HEK293 (cell line): ENCODE results near the gene RBM18.

Experiments used
- CTCF ChIA-PET: fragments of 350-600 bp; formaldehyde crosslinking; extraction: SDS; loops from one replicate; lab custom pipeline; 2021; ENCODE audit warnings: antibody characterized with exemption; lab: Yijun Ruan, JAX
- POLR2A ChIA-PET: fragments of 300-600 bp; formaldehyde crosslinking; extraction: SDS; loops from one replicate; lab custom pipeline; 2020; ENCODE audit warnings: antibody characterized with exemption, inconsistent platforms; lab: Yijun Ruan, JAX
- H3K27ac ChIP-seq: fragments of 200-500 bp; sonication (Bioruptor generic); 2 replicates; pipeline ENCODE4 v1.5.1; 2014; ENCODE audit warnings: low read depth, low read length, control low read depth, inconsistent platforms; ENCODE audit errors: extremely low read depth
- H3K36me3 ChIP-seq, 2 experiments: fragments of 200-500 bp in 1 of 2; sonication (Bioruptor generic) in 1 of 2; 1 replicate in 1 of 2; 2 replicates in 1 of 2; pipeline ENCODE4 v1.5.1; 2014 to 2017; ENCODE audit warnings: inconsistent platforms in 2 of 2, low read length in 2 of 2; ENCODE audit not compliant: control insufficient read depth in 2 of 2, insufficient read depth in 1 of 2
- H3K4me1 ChIP-seq: fragments of 200-500 bp; sonication (Bioruptor generic); 2 replicates; pipeline ENCODE4 v1.5.1; 2014; ENCODE audit warnings: mild to moderate bottlenecking, low read length, inconsistent platforms; ENCODE audit not compliant: control insufficient read depth, insufficient read depth
- H3K4me3 ChIP-seq: 2 replicates; pipeline ENCODE4 v1.5.1; 2011; ENCODE audit warnings: low read depth, mild to moderate bottlenecking, control low read depth, low read length, moderate library complexity
- H3K9me3 ChIP-seq: fragments of 200-500 bp; sonication (Bioruptor generic); 2 replicates; pipeline ENCODE4 v1.5.1; 2014; ENCODE audit warnings: low read depth, low read length, inconsistent platforms; ENCODE audit not compliant: control insufficient read depth, insufficient read depth
- HOXA7 ChIP-seq: sonication (generic); formaldehyde crosslinking; IDR thresholded peaks from 2 replicates; pipeline ENCODE4 v1.8.1; 2022; ENCODE audit warnings: missing genetic modification reagents, borderline replicate concordance
- KLF8 ChIP-seq: fragments of 450-650 bp; formaldehyde crosslinking; IDR thresholded peaks from 2 replicates; pipeline ENCODE4 v1.5.1; 2016; ENCODE audit warnings: missing biosample characterization, missing genetic modification characterization
- MYNN ChIP-seq: fragments of 450-650 bp; formaldehyde crosslinking; IDR thresholded peaks from 2 replicates; pipeline ENCODE4 v1.5.1; 2016; ENCODE audit warnings: missing biosample characterization, missing genetic modification characterization, borderline replicate concordance
- PRDM10 ChIP-seq: fragments of 450-650 bp; formaldehyde crosslinking; IDR thresholded peaks from 2 replicates; pipeline ENCODE4 v1.5.1; 2016; ENCODE audit warnings: missing biosample characterization, missing genetic modification characterization
- ZBTB1 ChIP-seq: fragments of 450-650 bp; formaldehyde crosslinking; IDR thresholded peaks from 2 replicates; pipeline ENCODE4 v1.5.1; 2016; ENCODE audit warnings: missing biosample characterization, missing genetic modification characterization
- ZBTB48 ChIP-seq: fragments of 450-650 bp; formaldehyde crosslinking; IDR thresholded peaks from 2 replicates; pipeline ENCODE4 v1.5.1; 2016; ENCODE audit warnings: missing biosample characterization, missing genetic modification characterization
- ZNF121 ChIP-seq: fragments of 450-650 bp; formaldehyde crosslinking; IDR thresholded peaks from 2 replicates; pipeline ENCODE4 v1.5.1; 2016; ENCODE audit warnings: missing biosample characterization, missing genetic modification characterization
- ZNF146 ChIP-seq: fragments of 450-650 bp; formaldehyde crosslinking; IDR thresholded peaks from 2 replicates; pipeline ENCODE4 v1.5.1; 2016; ENCODE audit warnings: missing biosample characterization, missing genetic modification characterization
- ZNF19 ChIP-seq: fragments of 450-650 bp; formaldehyde crosslinking; IDR thresholded peaks from 2 replicates; pipeline ENCODE4; 2016; ENCODE audit warnings: missing biosample characterization, missing genetic modification characterization, low read depth
- ZNF555 ChIP-seq: fragments of 450-650 bp; formaldehyde crosslinking; conservative IDR thresholded peaks from 2 replicates; pipeline ENCODE4 v1.5.1; 2017; ENCODE audit warnings: missing biosample characterization, mild to moderate bottlenecking, missing genetic modification characterization, inconsistent platforms
- ZNF639 ChIP-seq: fragments of 450-650 bp; formaldehyde crosslinking; IDR thresholded peaks from 2 replicates; pipeline ENCODE4 v1.5.1; 2016; ENCODE audit warnings: missing biosample characterization, missing genetic modification characterization
- ZNF660 ChIP-seq: fragments of 450-650 bp; IDR thresholded peaks from 2 replicates; pipeline ENCODE4 v1.5.1; 2018; ENCODE audit warnings: missing biosample characterization, mild to moderate bottlenecking, missing genetic modification characterization
- ZNF670 ChIP-seq: fragments of 450-650 bp; formaldehyde crosslinking; IDR thresholded peaks from 2 replicates; pipeline ENCODE4 v1.5.1; 2016; ENCODE audit warnings: missing biosample characterization, missing genetic modification characterization, low read depth
- ZNF747 ChIP-seq: fragments of 450-650 bp; formaldehyde crosslinking; IDR thresholded peaks from 2 replicates; pipeline ENCODE4 v1.5.1; 2016; ENCODE audit warnings: missing biosample characterization, missing genetic modification characterization
- ZNF837 ChIP-seq: fragments of 450-650 bp; formaldehyde crosslinking; IDR thresholded peaks from 2 replicates; pipeline ENCODE4 v1.5.1; 2016; ENCODE audit warnings: missing biosample characterization, missing genetic modification characterization
- ZSCAN16 ChIP-seq: fragments of 450-650 bp; formaldehyde crosslinking; IDR thresholded peaks from 2 replicates; pipeline ENCODE4 v1.5.1; 2016; ENCODE audit warnings: missing biosample characterization, missing genetic modification characterization
- TF ChIP-seq, protein P1 (sequence below): fragments of 450-650 bp; formaldehyde crosslinking; IDR thresholded peaks from 2 replicates; pipeline ENCODE4 v1.5.1; 2017; ENCODE audit warnings: missing biosample characterization, missing genetic modification characterization
- TF ChIP-seq, protein P2 (sequence below): fragments of 450-650 bp; formaldehyde crosslinking; IDR thresholded peaks from 2 replicates; pipeline ENCODE4 v1.5.1; 2016; ENCODE audit warnings: missing biosample characterization, missing genetic modification characterization
- TF ChIP-seq, protein P3 (sequence below): fragments of 450-650 bp; formaldehyde crosslinking; IDR thresholded peaks from 2 replicates; pipeline ENCODE4 v1.5.0; 2017; ENCODE audit warnings: missing biosample characterization, missing genetic modification characterization, borderline replicate concordance

The RBM18 gene

DNA sequence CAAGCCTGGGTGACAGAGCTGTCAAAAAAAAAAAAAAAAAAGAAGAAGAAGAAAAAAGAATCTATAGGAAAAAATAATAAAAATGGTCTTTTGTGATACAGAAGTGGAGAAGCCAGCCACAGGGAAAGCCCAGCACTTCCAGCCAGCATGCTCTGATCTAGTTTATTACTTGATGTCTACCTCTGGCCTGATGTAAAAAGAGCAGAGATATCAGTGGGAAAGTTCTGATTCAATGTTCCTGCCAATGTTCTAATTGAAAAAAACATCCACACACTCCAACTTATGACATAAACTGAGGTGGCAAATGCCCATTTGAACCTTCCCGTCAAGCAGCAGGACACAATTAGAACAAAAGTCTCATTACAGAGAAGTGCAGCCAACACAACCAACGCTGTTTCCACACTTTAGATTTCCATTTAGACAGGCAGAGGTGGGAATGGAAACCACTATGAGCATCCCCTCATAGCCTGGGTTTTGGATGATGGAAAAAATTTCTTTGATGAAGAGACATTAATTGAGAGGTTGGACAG lies 5.7 kb downstream of the RBM18 start:
- ChIA-PET POLR2A (no interaction called here), CTCF (no interaction called here)
- H3K36me3 ChIP-seq = peaks cover 8 to 56% of the 10 kb centered on the region in 2 experiments
- no peaks in the 10 kb centered on the region for H3K9me3 ChIP-seq
- H3K4me3 ChIP-seq = no peak overlapping the region
- no peak overlapping the region for H3K27ac ChIP-seq
- TF ChIP-seq ZNF837 (tag by site-specific recombination) = no peak
- TF ChIP-seq ZNF670 = no peak
- TF ChIP-seq, protein P1, sequence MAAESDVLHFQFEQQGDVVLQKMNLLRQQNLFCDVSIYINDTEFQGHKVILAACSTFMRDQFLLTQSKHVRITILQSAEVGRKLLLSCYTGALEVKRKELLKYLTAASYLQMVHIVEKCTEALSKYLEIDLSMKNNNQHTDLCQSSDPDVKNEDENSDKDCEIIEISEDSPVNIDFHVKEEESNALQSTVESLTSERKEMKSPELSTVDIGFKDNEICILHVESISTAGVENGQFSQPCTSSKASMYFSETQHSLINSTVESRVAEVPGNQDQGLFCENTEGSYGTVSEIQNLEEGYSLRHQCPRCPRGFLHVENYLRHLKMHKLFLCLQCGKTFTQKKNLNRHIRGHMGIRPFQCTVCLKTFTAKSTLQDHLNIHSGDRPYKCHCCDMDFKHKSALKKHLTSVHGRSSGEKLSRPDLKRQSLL (tag by site-specific recombination) = no peak
- TF ChIP-seq ZSCAN16 (tag by site-specific recombination) = no peak
- TF ChIP-seq ZNF19 (tag by site-specific recombination) = no peak
- no peak for TF ChIP-seq PRDM10 (tag by site-specific recombination)
- no peak for TF ChIP-seq ZNF121 (tag by site-specific recombination)
- no peak for TF ChIP-seq ZNF555 (tag by site-specific recombination)
- no peak for TF ChIP-seq ZBTB48
- peaks cover 4% of the 10 kb centered on the region for H3K4me1 ChIP-seq

DNA sequence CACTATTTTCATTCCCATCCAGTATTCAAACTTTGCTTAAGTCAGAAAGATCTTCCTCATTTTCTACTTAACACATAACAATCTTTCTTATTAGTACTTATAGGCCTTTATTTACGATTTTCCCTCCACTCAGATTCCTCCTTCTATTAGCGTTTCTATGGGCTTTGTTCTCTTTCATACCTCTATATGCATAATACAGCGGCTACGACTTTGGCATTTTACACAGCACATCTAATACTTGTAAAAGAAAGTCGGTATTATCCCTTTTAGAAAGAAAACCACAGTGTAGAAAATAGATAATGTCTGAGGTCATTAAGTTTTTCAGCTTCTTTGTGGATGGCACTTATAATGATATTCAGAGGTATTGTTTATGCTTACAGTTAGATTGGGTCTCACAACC lies 8.4 kb downstream of the RBM18 start:
- Histone ChIP-seq H3K4me3 (no peak overlapping the region), H3K9me3 (no peaks in the 10 kb centered on the region), H3K27ac (no peak overlapping the region), H3K4me1 (no peaks in the 10 kb centered on the region), H3K36me3 (peaks cover 10 to 73% of the 10 kb centered on the region in 2 experiments)
- TF ChIP-seq, protein P2, sequence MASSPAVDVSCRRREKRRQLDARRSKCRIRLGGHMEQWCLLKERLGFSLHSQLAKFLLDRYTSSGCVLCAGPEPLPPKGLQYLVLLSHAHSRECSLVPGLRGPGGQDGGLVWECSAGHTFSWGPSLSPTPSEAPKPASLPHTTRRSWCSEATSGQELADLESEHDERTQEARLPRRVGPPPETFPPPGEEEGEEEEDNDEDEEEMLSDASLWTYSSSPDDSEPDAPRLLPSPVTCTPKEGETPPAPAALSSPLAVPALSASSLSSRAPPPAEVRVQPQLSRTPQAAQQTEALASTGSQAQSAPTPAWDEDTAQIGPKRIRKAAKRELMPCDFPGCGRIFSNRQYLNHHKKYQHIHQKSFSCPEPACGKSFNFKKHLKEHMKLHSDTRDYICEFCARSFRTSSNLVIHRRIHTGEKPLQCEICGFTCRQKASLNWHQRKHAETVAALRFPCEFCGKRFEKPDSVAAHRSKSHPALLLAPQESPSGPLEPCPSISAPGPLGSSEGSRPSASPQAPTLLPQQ = no peak
- TF ChIP-seq ZBTB1 (tag by site-specific recombination) = no peak
- TF ChIP-seq HOXA7 (CRISPR knock-in tag) = no peak
- no peak for TF ChIP-seq ZNF639 (tag by site-specific recombination)
- no peak for TF ChIP-seq MYNN (tag by site-specific recombination)
- no peak for TF ChIP-seq ZNF146 (tag by site-specific recombination)
- no peak for TF ChIP-seq ZNF660 (tag by site-specific recombination)
- no peak for TF ChIP-seq ZNF747 (tag by site-specific recombination)
- TF ChIP-seq, protein P3, sequence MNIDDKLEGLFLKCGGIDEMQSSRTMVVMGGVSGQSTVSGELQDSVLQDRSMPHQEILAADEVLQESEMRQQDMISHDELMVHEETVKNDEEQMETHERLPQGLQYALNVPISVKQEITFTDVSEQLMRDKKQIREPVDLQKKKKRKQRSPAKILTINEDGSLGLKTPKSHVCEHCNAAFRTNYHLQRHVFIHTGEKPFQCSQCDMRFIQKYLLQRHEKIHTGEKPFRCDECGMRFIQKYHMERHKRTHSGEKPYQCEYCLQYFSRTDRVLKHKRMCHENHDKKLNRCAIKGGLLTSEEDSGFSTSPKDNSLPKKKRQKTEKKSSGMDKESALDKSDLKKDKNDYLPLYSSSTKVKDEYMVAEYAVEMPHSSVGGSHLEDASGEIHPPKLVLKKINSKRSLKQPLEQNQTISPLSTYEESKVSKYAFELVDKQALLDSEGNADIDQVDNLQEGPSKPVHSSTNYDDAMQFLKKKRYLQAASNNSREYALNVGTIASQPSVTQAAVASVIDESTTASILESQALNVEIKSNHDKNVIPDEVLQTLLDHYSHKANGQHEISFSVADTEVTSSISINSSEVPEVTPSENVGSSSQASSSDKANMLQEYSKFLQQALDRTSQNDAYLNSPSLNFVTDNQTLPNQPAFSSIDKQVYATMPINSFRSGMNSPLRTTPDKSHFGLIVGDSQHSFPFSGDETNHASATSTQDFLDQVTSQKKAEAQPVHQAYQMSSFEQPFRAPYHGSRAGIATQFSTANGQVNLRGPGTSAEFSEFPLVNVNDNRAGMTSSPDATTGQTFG = no peak
- TF ChIP-seq KLF8 (tag by site-specific recombination) = no peak
- CTCF ChIA-PET = no interaction called here
- POLR2A ChIA-PET = interaction anchor here (1.6 kb wide), 1 partner anchor 9 kb away, joined by 5 read pairs; the partner anchor contains the start of genes MRRF and RBM18
